GM23338 (cell line): Measurements from ENCODE around the gene RUNX1. TPM values are rescaled to one million over a fixed set of nuclear protein-coding genes. Genes with fewer than 3 reads are reported as not detected.
A peak's percentile ranks its signal among the peaks of the same experiment; 100 is the strongest.

Experiments used
- ATAC-seq: fragments of 200-7000 bp; cut with Tn5 transposase; 3 replicates; pipeline ENCODE4 v1.9.1; 2020
- DNase-seq: peaks from one replicate; pipeline ENCODE4 v3.0.0-alpha.2; 2015; ENCODE audit warnings: low spot score
- H2AFZ ChIP-seq: fragments of 200-600 bp; sonication (generic); 2 replicates; pipeline ENCODE4 v1.8.0; 2016; ENCODE audit warnings: antibody characterized with exemption, mild to moderate bottlenecking, moderate library complexity
- H3F3A ChIP-seq: fragments of 200-600 bp; sonication (generic); replicated peaks from 2 replicates; pipeline ENCODE4 v1.8.0; 2017; ENCODE audit warnings: antibody characterized with exemption, mixed run types, low read depth
- H3K27ac ChIP-seq: fragments of 200-600 bp; sonication (generic); 2 replicates; pipeline ENCODE4 v1.6.1; 2016; ENCODE audit warnings: low read depth
- H3K27me3 ChIP-seq: fragments of 200-600 bp; sonication (generic); 2 replicates; pipeline ENCODE4 v1.8.0; 2016; ENCODE audit warnings: mild to moderate bottlenecking, mixed run types, moderate library complexity; ENCODE audit not compliant: insufficient read depth
- H3K36me3 ChIP-seq: fragments of 200-600 bp; sonication (generic); 2 replicates; pipeline ENCODE4 v1.8.0; 2016; ENCODE audit warnings: mild to moderate bottlenecking; ENCODE audit not compliant: insufficient read depth
- H3K4me1 ChIP-seq: fragments of 200-600 bp; sonication (generic); 2 replicates; pipeline ENCODE4 v1.8.0; 2016; ENCODE audit warnings: mild to moderate bottlenecking, moderate library complexity; ENCODE audit not compliant: insufficient read depth
- H3K4me2 ChIP-seq: fragments of 200-600 bp; sonication (generic); 2 replicates; pipeline ENCODE4 v1.7.1; 2017; ENCODE audit warnings: mixed run types
- H3K4me3 ChIP-seq: fragments of 200-600 bp; sonication (generic); 2 replicates; pipeline ENCODE4 v1.6.1; 2016; ENCODE audit warnings: mixed run types
- H3K79me2 ChIP-seq: fragments of 200-600 bp; sonication (generic); replicated peaks from 2 replicates; pipeline ENCODE4 v1.8.0; 2017; ENCODE audit warnings: mild to moderate bottlenecking; ENCODE audit not compliant: insufficient read depth
- H3K9me2 ChIP-seq: fragments of 200-600 bp; sonication (generic); 2 replicates; pipeline ENCODE4 v1.8.0; 2017; ENCODE audit not compliant: insufficient read depth
- H4K20me1 ChIP-seq: fragments of 200-600 bp; sonication (generic); replicated peaks from 2 replicates; pipeline ENCODE4 v1.8.0; 2017; ENCODE audit warnings: mild to moderate bottlenecking; ENCODE audit not compliant: insufficient read depth
- H3K27ac Mint-ChIP-seq: 2 replicates; pipeline ENCODE4 v1.8.0; 2020; ENCODE audit warnings: inconsistent platforms, mild to moderate bottlenecking, moderate library complexity, mixed read lengths
- H3K27me3 Mint-ChIP-seq: 3 replicates; pipeline ENCODE4 v1.8.0; 2022; ENCODE audit warnings: low read depth, mild to moderate bottlenecking, moderate library complexity, mixed read lengths, inconsistent platforms; ENCODE audit not compliant: insufficient read depth, poor library complexity
- H3K36me3 Mint-ChIP-seq: 3 replicates; pipeline ENCODE4 v1.8.0; 2021; ENCODE audit warnings: low read depth, mild to moderate bottlenecking, inconsistent platforms, moderate library complexity, mixed read lengths
- H3K4me1 Mint-ChIP-seq: 3 replicates; pipeline ENCODE4 v1.8.0; 2020; ENCODE audit warnings: mild to moderate bottlenecking, inconsistent platforms, mixed read lengths
- H3K4me3 Mint-ChIP-seq: 3 replicates; pipeline ENCODE4 v1.8.0; 2021; ENCODE audit warnings: moderate library complexity, mild to moderate bottlenecking, inconsistent platforms, mixed read lengths
- H3K9me3 Mint-ChIP-seq: 3 replicates; pipeline ENCODE4 v1.8.0; 2020; ENCODE audit warnings: moderate library complexity, mild to moderate bottlenecking, inconsistent platforms, mixed read lengths
- CREB1 ChIP-seq: fragments of 250-450 bp; sonication (Bioruptor Pico); IDR thresholded peaks from 2 replicates; pipeline ENCODE4 v1.5.0; 2020; ENCODE audit warnings: low read depth, mild to moderate bottlenecking, moderate library complexity
- CTCF ChIP-seq, 2 experiments: fragments of 200-600 bp in 1 of 2; sonication (generic) in 1 of 2; conservative IDR thresholded peaks; 2 replicates each; pipeline versions ENCODE4 v1.5.1 to v1.6.1; 2016 to 2017; ENCODE audit warnings: antibody characterized with exemption in 2 of 2, low read depth in 2 of 2, mild to moderate bottlenecking in 2 of 2, moderate library complexity in 1 of 2
- EZH2phosphoT487 ChIP-seq: fragments of 200-600 bp; sonication (generic); IDR thresholded peaks from one replicate; pipeline ENCODE4 v1.8.1; 2018; ENCODE audit warnings: antibody characterized with exemption; ENCODE audit not compliant: unreplicated experiment
- NANOG ChIP-seq: IDR thresholded peaks from 2 replicates; pipeline ENCODE4 v1.6.1; 2016; ENCODE audit warnings: antibody characterized with exemption, borderline replicate concordance
- POLR2AphosphoS5 ChIP-seq: IDR thresholded peaks from 2 replicates; pipeline ENCODE4 v1.6.1; 2016; ENCODE audit warnings: antibody characterized with exemption, low read depth
- ZNF114 ChIP-seq: fragments of 250-450 bp; sonication (Bioruptor Pico); IDR thresholded peaks from 2 replicates; pipeline ENCODE4 v1.5.0; 2020; ENCODE audit warnings: mild to moderate bottlenecking, moderate library complexity
- polyA plus RNA-seq: library from polyadenylated mRNA; unstranded; fragments of >200 nt; fragmentation: Nextera tagmentation; extraction: Ambion mirVana; gene quantifications from 2 replicates; pipeline ENCODE4 v1.2.1, GENCODE V29; 2016
- total RNA-seq: library from RNA; depleted of rRNA; stranded (reverse); fragments of >200 nt; shearing (Covaris generic); gene quantifications from 2 replicates; pipeline ENCODE4 v1.2.3, GENCODE V29; 2014
- TF ChIP-seq, protein P1 (sequence below): IDR thresholded peaks from 2 replicates; pipeline ENCODE4 v1.6.1; 2016; ENCODE audit warnings: antibody characterized with exemption
- TF ChIP-seq, protein P2 (sequence below): fragments of 250-450 bp; sonication (Bioruptor Pico); IDR thresholded peaks from 2 replicates; pipeline ENCODE4 v1.5.0; 2020; ENCODE audit warnings: mild to moderate bottlenecking, moderate library complexity

Gene RUNX1
- total and polyA plus RNA-seq, 2 experiments from 2014 or later = 0.29 to 1.1 TPM

- no peak overlapping the region for H3K27ac ChIP-seq
- TF ChIP-seq, protein P1, sequence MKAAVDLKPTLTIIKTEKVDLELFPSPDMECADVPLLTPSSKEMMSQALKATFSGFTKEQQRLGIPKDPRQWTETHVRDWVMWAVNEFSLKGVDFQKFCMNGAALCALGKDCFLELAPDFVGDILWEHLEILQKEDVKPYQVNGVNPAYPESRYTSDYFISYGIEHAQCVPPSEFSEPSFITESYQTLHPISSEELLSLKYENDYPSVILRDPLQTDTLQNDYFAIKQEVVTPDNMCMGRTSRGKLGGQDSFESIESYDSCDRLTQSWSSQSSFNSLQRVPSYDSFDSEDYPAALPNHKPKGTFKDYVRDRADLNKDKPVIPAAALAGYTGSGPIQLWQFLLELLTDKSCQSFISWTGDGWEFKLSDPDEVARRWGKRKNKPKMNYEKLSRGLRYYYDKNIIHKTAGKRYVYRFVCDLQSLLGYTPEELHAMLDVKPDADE = no peak
- TF ChIP-seq EZH2phosphoT487 (no peak), CREB1 (no peak), POLR2AphosphoS5 (no peak), CTCF (conservative IDR thresholded peaks at IDR 0.05; ENCODE audit: low read depth in 2 of 2) (peak; percentile 69 to 73), ZNF114 (CRISPR knock-in tag) (no peak), NANOG (no peak)
- TF ChIP-seq, protein P2, sequence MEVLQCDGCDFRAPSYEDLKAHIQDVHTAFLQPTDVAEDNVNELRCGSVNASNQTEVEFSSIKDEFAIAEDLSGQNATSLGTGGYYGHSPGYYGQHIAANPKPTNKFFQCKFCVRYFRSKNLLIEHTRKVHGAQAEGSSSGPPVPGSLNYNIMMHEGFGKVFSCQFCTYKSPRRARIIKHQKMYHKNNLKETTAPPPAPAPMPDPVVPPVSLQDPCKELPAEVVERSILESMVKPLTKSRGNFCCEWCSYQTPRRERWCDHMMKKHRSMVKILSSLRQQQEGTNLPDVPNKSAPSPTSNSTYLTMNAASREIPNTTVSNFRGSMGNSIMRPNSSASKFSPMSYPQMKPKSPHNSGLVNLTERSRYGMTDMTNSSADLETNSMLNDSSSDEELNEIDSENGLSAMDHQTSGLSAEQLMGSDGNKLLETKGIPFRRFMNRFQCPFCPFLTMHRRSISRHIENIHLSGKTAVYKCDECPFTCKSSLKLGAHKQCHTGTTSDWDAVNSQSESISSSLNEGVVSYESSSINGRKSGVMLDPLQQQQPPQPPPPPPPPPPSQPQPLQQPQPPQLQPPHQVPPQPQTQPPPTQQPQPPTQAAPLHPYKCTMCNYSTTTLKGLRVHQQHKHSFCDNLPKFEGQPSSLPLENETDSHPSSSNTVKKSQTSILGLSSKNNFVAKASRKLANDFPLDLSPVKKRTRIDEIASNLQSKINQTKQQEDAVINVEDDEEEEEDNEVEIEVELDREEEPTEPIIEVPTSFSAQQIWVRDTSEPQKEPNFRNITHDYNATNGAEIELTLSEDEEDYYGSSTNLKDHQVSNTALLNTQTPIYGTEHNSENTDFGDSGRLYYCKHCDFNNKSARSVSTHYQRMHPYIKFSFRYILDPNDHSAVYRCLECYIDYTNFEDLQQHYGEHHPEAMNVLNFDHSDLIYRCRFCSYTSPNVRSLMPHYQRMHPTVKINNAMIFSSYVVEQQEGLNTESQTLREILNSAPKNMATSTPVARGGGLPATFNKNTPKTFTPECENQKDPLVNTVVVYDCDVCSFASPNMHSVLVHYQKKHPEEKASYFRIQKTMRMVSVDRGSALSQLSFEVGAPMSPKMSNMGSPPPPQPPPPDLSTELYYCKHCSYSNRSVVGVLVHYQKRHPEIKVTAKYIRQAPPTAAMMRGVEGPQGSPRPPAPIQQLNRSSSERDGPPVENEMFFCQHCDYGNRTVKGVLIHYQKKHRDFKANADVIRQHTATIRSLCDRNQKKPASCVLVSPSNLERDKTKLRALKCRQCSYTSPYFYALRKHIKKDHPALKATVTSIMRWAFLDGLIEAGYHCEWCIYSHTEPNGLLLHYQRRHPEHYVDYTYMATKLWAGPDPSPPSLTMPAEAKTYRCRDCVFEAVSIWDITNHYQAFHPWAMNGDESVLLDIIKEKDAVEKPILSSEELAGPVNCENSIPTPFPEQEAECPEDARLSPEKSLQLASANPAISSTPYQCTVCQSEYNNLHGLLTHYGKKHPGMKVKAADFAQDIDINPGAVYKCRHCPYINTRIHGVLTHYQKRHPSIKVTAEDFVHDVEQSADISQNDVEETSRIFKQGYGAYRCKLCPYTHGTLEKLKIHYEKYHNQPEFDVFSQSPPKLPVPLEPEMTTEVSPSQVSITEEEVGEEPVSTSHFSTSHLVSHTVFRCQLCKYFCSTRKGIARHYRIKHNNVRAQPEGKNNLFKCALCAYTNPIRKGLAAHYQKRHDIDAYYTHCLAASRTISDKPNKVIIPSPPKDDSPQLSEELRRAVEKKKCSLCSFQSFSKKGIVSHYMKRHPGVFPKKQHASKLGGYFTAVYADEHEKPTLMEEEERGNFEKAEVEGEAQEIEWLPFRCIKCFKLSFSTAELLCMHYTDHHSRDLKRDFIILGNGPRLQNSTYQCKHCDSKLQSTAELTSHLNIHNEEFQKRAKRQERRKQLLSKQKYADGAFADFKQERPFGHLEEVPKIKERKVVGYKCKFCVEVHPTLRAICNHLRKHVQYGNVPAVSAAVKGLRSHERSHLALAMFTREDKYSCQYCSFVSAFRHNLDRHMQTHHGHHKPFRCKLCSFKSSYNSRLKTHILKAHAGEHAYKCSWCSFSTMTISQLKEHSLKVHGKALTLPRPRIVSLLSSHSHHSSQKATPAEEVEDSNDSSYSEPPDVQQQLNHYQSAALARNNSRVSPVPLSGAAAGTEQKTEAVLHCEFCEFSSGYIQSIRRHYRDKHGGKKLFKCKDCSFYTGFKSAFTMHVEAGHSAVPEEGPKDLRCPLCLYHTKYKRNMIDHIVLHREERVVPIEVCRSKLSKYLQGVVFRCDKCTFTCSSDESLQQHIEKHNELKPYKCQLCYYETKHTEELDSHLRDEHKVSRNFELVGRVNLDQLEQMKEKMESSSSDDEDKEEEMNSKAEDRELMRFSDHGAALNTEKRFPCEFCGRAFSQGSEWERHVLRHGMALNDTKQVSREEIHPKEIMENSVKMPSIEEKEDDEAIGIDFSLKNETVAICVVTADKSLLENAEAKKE (CRISPR knock-in tag) = no peak
- no peaks in the 10 kb centered on the region for H3K9me2 ChIP-seq
- H3K4me3 ChIP-seq = no peak overlapping the region
- Mint-ChIP-seq H3K27me3 (peaks cover 1% of the 10 kb centered on the region), H3K27ac (no peak overlapping the region; the same call in 1 of the 2 replicates), H3K4me1 (peaks cover 26% of the 10 kb centered on the region), H3K9me3 (no peaks in the 10 kb centered on the region), H3K36me3 (no peaks in the 10 kb centered on the region), H3K4me3 (no peak overlapping the region)
- peak; percentile 98 for ATAC-seq
- no peak overlapping the region for H3K4me2 ChIP-seq
- no peaks in the 10 kb centered on the region for H3K79me2 ChIP-seq
- no peaks in the 10 kb centered on the region for H3K27me3 ChIP-seq
- peak; percentile 89 for DNase-seq
- H4K20me1 ChIP-seq = no peaks in the 10 kb centered on the region
- H2AFZ ChIP-seq = peak overlapping the region; percentile 92
- 0 out of 2 replicates have a peak, but pooled peaks cover 3% of the 10 kb centered on the region for H3K4me1 ChIP-seq
- H3F3A ChIP-seq = no peaks in the 10 kb centered on the region
- H3K36me3 ChIP-seq = no peaks in the 10 kb centered on the region
These were observed 2.3 kb upstream of the RUNX1 start for GRCh38 chr21:35051287-35051818.
